Sigmoid colon (tissue), 4 donors: ENCODE data around the gene SIRPB2.

Source experiments
- EP300 ChIP-seq, 4 donors: sonication (generic); formaldehyde crosslinking; IDR thresholded peaks; one replicate each; pipeline ENCODE4 v1.6.1; 2017; ENCODE audit warnings: antibody characterized with exemption in 4 of 4
- POLR2A ChIP-seq, 2 donors: fragments of 450-650 bp; IDR thresholded peaks; one replicate each; pipeline ENCODE4 v1.6.1; 2016; ENCODE audit warnings: antibody characterized with exemption in 2 of 2, mild to moderate bottlenecking in 2 of 2, moderate library complexity in 2 of 2
- POLR2AphosphoS5 ChIP-seq, 4 donors: sonication (generic); formaldehyde crosslinking; IDR thresholded peaks; one replicate each; pipeline ENCODE4 v1.6.1; 2017; ENCODE audit warnings: antibody characterized with exemption in 4 of 4
- TF ChIP-seq, protein P1 (sequence below), 4 experiments: fragments of 450-650 bp in 3 of 4; fragments of 200-600 bp in 1 of 4; IDR thresholded peaks; one replicate each; pipeline ENCODE4 v1.5.1; 2016 to 2019; ENCODE audit warnings: antibody characterized with exemption in 4 of 4, mild to moderate bottlenecking in 3 of 4, moderate library complexity in 2 of 4

DNA sequence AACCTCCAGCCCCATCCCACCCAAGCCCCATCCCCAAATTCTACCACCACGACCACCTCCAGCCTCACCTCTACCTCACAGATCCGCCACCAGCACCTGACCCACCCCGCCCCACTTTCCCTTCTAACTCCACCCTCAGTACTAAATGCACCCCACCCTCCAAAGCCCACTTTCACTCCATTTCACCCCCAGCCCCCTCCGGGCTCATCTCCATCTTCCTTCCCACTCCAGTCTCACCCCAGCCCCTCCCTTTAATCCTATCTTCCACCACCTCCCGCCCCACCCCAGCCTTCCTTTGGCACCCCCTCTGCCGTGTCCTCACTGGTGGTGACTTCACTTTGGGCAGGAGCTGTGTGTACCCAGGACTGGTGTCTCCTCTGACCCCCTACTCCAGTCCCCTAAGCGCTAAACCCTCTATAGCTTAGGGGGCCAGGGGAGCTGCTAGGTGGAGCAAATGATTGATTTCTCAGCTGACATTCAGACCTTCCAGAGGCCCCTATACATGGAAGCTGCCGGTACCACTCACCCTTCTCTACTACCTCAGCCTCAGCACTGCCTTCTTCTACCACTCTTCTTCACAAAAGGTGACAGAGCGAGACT is 21.8 kb downstream of the SIRPB2 start:
- TF ChIP-seq, protein P1, sequence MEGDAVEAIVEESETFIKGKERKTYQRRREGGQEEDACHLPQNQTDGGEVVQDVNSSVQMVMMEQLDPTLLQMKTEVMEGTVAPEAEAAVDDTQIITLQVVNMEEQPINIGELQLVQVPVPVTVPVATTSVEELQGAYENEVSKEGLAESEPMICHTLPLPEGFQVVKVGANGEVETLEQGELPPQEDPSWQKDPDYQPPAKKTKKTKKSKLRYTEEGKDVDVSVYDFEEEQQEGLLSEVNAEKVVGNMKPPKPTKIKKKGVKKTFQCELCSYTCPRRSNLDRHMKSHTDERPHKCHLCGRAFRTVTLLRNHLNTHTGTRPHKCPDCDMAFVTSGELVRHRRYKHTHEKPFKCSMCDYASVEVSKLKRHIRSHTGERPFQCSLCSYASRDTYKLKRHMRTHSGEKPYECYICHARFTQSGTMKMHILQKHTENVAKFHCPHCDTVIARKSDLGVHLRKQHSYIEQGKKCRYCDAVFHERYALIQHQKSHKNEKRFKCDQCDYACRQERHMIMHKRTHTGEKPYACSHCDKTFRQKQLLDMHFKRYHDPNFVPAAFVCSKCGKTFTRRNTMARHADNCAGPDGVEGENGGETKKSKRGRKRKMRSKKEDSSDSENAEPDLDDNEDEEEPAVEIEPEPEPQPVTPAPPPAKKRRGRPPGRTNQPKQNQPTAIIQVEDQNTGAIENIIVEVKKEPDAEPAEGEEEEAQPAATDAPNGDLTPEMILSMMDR (IDR thresholded peaks at IDR 0.05): no peak
- TF ChIP-seq POLR2A (IDR thresholded peaks at IDR 0.05) (no peak), POLR2AphosphoS5 (IDR thresholded peaks at IDR 0.05) (no peak), EP300 (IDR thresholded peaks at IDR 0.05) (no peak)
